Measurements from ENCODE around the gene DIABLO. TPM values are rescaled to one million over a fixed set of nuclear protein-coding genes. Genes with fewer than 3 reads are reported as not detected.

Gene DIABLO
- total RNA-seq (2022) = 69.6 and 70.1 TPM in 2 replicates
- Bru-seq, nascent RNA = percentile 91 among the genes with signal in this experiment
- percentile 88 among the genes with signal in this experiment for BruChase-seq, experiment 1, labeled RNA remaining after a 6-hour chase
- BruChase-seq, experiment 2, labeled RNA remaining after a 2-hour chase = percentile 84 among the genes with signal in this experiment
- long read RNA-seq, transcript DIABLO-202 (6 exons, 1,336 nt) = minor isoform, 15 of 133 reads
- long read RNA-seq, transcript DIABLO-207 (6 exons, 1,471 nt) = major isoform, 97 of 133 reads
- long read RNA-seq, partial matches to known transcripts = 1 of 133 reads
- long read RNA-seq, other reads (novel, unspliced or antisense) = 7 of 133 reads

DNA sequence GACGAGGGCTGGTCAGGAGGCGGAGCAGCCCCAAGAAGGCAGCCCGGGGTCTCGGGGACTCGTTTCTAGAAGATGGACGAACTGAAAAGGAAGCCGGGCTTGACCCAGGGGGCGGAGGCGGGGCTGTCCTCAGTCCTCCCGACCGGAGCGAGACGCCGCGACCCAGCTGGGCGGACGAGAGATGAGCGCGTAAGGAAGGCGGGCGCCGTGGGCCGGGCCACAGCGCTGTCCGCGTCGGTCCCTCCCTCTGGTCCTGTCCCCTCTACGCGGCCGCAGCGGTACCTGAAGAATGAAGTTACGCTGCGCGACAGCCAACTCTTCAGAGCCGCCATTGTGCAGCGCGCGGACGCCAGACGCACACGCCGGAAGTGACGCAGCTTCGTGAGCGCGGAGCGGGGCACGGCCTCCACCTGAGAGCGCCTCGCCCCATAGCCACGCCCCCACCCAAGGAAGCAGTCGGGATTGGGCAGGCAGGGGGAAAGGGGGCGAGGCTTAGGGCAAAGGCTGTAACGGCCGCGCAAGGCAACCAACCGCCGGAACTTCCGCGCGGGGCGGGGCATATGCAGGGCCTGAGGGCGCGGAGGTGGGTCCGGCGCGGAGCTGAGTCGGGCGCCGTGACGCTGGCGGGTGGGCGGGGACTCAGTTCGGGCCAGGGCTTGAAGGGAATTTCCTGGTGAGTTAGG lies at the start of gene DIABLO:
TSS of gene DIABLO (minus strand) at position 370 of the 683 bp plus-strand sequence. CDS start at position 332, 38 bp downstream.
- Mint-ChIP-seq H3K9me3 (ENCODE audit: unreplicated experiment) (no peaks in the 10 kb centered on the region), H3K36me3 (ENCODE audit: insufficient read depth, unreplicated experiment) (peaks cover 48% of the 10 kb centered on the region), H3K4me1 (ENCODE audit: insufficient read depth, unreplicated experiment) (peaks cover 16% of the 10 kb centered on the region), H3K4me3 (ENCODE audit: unreplicated experiment) (peak within 1 kb of the TSS; percentile 92), H3K27me3 (ENCODE audit: insufficient read depth, unreplicated experiment) (no peaks in the 10 kb centered on the region), H3K27ac (ENCODE audit: low read depth, unreplicated experiment) (peak within 1 kb of the TSS; percentile 96)
- TF ChIP-seq, protein P1, sequence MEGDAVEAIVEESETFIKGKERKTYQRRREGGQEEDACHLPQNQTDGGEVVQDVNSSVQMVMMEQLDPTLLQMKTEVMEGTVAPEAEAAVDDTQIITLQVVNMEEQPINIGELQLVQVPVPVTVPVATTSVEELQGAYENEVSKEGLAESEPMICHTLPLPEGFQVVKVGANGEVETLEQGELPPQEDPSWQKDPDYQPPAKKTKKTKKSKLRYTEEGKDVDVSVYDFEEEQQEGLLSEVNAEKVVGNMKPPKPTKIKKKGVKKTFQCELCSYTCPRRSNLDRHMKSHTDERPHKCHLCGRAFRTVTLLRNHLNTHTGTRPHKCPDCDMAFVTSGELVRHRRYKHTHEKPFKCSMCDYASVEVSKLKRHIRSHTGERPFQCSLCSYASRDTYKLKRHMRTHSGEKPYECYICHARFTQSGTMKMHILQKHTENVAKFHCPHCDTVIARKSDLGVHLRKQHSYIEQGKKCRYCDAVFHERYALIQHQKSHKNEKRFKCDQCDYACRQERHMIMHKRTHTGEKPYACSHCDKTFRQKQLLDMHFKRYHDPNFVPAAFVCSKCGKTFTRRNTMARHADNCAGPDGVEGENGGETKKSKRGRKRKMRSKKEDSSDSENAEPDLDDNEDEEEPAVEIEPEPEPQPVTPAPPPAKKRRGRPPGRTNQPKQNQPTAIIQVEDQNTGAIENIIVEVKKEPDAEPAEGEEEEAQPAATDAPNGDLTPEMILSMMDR (IDR thresholded peaks at IDR 0.05; ENCODE audit: unreplicated experiment) = no peak
- BruUV-seq (replicated peaks) = no TSS peak
- peak; percentile 99 for DNase-seq (ENCODE audit: unreplicated experiment)
- intact Hi-C loops (cut with micrococcal nuclease) = no loop called here
- ChIA-PET POLR2A (interaction anchor here (0.5 to 4.6 kb wide), 30 partner anchors 10 to 1735 kb away, joined by 3 to 25 read pairs (median 4); partner anchors contain the start of genes B3GNT4, KNTC1, MLXIP and RSRC2), CTCF (interaction anchor here (0.6 to 1.5 kb wide), 4 partner anchors 129 to 163 kb away, joined by 3 to 4 read pairs (median 4); no protein-coding TSS in a partner anchor)

DNA sequence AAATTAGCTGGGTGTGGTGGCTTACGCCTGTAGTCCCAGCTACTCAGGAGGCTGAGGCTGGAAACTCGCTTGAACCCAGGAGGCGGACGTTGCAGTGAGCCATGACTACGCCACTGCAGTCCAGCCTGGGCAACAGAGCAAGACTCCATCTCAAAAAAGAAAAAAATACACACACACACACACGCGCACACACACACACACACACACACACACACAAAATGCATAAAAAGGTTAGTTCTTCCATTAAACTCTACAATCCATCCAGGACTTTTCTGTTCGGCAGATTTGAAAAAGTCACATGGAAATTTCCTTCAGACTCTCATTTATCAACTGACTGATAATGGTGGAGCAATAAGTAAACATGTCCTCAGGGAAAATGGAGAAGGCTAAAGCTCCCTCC lies 49.6 kb upstream of the DIABLO start:
- no TSS peak for BruUV-seq (replicated peaks)
- TF ChIP-seq, protein P1 (IDR thresholded peaks at IDR 0.05; ENCODE audit: unreplicated experiment) = no peak
- Mint-ChIP-seq H3K4me1 (ENCODE audit: insufficient read depth, unreplicated experiment) (no peaks in the 10 kb centered on the region), H3K27me3 (ENCODE audit: insufficient read depth, unreplicated experiment) (no peaks in the 10 kb centered on the region), H3K4me3 (ENCODE audit: unreplicated experiment) (no peak overlapping the region), H3K9me3 (ENCODE audit: unreplicated experiment) (no peaks in the 10 kb centered on the region), H3K36me3 (ENCODE audit: insufficient read depth, unreplicated experiment) (peaks cover 71% of the 10 kb centered on the region), H3K27ac (ENCODE audit: low read depth, unreplicated experiment) (no peak overlapping the region)
- DNase-seq (ENCODE audit: unreplicated experiment) = no peak
- CTCF ChIA-PET = interaction anchor here (0.6 kb wide), 1 partner anchor 12 kb away, joined by 3 read pairs; no protein-coding TSS in a partner anchor
- POLR2A ChIA-PET = interaction anchor here (0.5 kb wide), 1 partner anchor 64 kb away, joined by 3 read pairs; no protein-coding TSS in a partner anchor
- intact Hi-C loops (cut with micrococcal nuclease) = no loop called here

GRCh38 chr12:122266230-122266901 lies 40.5 kb upstream of the DIABLO start, which contains the start of gene VPS33A:
VPS33A (minus strand) TSS chr12:122266494; CDS start chr12:122266408, 86 bp downstream.
- no peaks in the 10 kb centered on the region for H3K4me1 Mint-ChIP-seq (ENCODE audit: insufficient read depth, unreplicated experiment)
- no peaks in the 10 kb centered on the region for H3K9me3 Mint-ChIP-seq (ENCODE audit: unreplicated experiment)
- POLR2A ChIA-PET = interaction anchor here (0.6 to 3.8 kb wide), 12 partner anchors 9 to 1028 kb away, joined by 3 to 25 read pairs (median 3); partner anchors contain the start of genes DIABLO and ZCCHC8

More at GRCh38 chr12:122266230-122266901, 40.5 kb upstream of the DIABLO start, which contains the start of gene VPS33A:
- H3K36me3 Mint-ChIP-seq (ENCODE audit: insufficient read depth, unreplicated experiment) = peaks cover 52% of the 10 kb centered on the region
- H3K4me3 Mint-ChIP-seq (ENCODE audit: unreplicated experiment) = peak within 1 kb of the TSS; percentile 96
- DNase-seq (ENCODE audit: unreplicated experiment) = peak; percentile 94
- BruUV-seq (replicated peaks) = no TSS peak
- TF ChIP-seq, protein P1 (IDR thresholded peaks at IDR 0.05; ENCODE audit: unreplicated experiment) = no peak
- CTCF ChIA-PET = interaction anchor here (0.6 to 1.5 kb wide), 3 partner anchors 13 to 992 kb away, joined by 3 to 6 read pairs (median 3); no protein-coding TSS in a partner anchor
- H3K27me3 Mint-ChIP-seq (ENCODE audit: insufficient read depth, unreplicated experiment) = no peaks in the 10 kb centered on the region
- peak within 1 kb of the TSS; percentile 95 for H3K27ac Mint-ChIP-seq (ENCODE audit: low read depth, unreplicated experiment)
- intact Hi-C loops (cut with micrococcal nuclease) = loop anchor here (1.0 kb wide), 1 partner anchor 136 kb away; no protein-coding TSS in a partner anchor

Data from MCF 10A (cell line).